ENCODE data around the gene ARMC6. TPM values are rescaled to one million over a fixed set of nuclear protein-coding genes. Genes with fewer than 3 reads are reported as not detected.

ARMC6 gene
- total RNA-seq, result 10 to 100 TPM; 16.2 to 25.8 (median 20.4) TPM

- intact Hi-C loops (cut with DNase I), result no loop called here
- H3K36me3 ChIP-seq, result peaks cover 9 to 32% (median 25%) of the 10 kb centered on the region in 4 donors
- TF ChIP-seq, protein P1, sequence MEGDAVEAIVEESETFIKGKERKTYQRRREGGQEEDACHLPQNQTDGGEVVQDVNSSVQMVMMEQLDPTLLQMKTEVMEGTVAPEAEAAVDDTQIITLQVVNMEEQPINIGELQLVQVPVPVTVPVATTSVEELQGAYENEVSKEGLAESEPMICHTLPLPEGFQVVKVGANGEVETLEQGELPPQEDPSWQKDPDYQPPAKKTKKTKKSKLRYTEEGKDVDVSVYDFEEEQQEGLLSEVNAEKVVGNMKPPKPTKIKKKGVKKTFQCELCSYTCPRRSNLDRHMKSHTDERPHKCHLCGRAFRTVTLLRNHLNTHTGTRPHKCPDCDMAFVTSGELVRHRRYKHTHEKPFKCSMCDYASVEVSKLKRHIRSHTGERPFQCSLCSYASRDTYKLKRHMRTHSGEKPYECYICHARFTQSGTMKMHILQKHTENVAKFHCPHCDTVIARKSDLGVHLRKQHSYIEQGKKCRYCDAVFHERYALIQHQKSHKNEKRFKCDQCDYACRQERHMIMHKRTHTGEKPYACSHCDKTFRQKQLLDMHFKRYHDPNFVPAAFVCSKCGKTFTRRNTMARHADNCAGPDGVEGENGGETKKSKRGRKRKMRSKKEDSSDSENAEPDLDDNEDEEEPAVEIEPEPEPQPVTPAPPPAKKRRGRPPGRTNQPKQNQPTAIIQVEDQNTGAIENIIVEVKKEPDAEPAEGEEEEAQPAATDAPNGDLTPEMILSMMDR (IDR thresholded peaks at IDR 0.05), result no peak
- peak; percentile 53 to 78 for TF ChIP-seq POLR2AphosphoS5 (IDR thresholded peaks at IDR 0.05)
- no peak for TF ChIP-seq EP300 (IDR thresholded peaks at IDR 0.05)
- no peak for TF ChIP-seq POLR2A (IDR thresholded peaks at IDR 0.05; ENCODE audit: low read depth)
- no peaks in the 10 kb centered on the region for H3K27me3 ChIP-seq
- H3K9me3 ChIP-seq, result no peaks in the 10 kb centered on the region
- under 1% methylated on average over 46 of the region's 94 CpGs for WGBS
- H3K4me1 ChIP-seq, result peaks cover 28 to 50% (median 40%) of the 10 kb centered on the region in 4 donors
- H3K27ac ChIP-seq (replicated peaks in 1 of 4), result peak within 1 kb of the TSS; percentile 93 to 100 (median 98)
- peak within 1 kb of the TSS; percentile 95 to 99 (median 96) for H3K4me3 ChIP-seq
- peak; percentile 96 for DNase-seq (ENCODE audit: extremely low spot score)
These were observed at the start of gene ARMC6, which contains the start of gene SUGP2 for GRCh38 chr19:19033426-19034203. Gene ARMC6 (plus strand): TSS chr19:19033603. CDS start chr19:19034210, 607 bp downstream. Gene SUGP2 (minus strand): TSS chr19:19033517. CDS start chr19:19031071, 2,446 bp downstream.

- intact Hi-C loops (cut with DNase I), result loop anchor here (10.0 kb wide), 1 partner anchor 49 kb away; no protein-coding TSS in a partner anchor
- no peak overlapping the region for H3K27ac ChIP-seq (replicated peaks in 1 of 4)
- peaks cover 0 to 52% (median 0%) of the 10 kb centered on the region in 4 donors for H3K27me3 ChIP-seq
- peaks cover 6 to 20% (median 10%) of the 10 kb centered on the region in 4 donors for H3K4me1 ChIP-seq
- H3K36me3 ChIP-seq, result no peaks in the 10 kb centered on the region
- 60% methylated on average over 1 of the region's 3 CpGs for WGBS
- no peaks in the 10 kb centered on the region for H3K9me3 ChIP-seq
- DNase-seq (ENCODE audit: extremely low spot score), result no peak
- TF ChIP-seq POLR2A (IDR thresholded peaks at IDR 0.05; ENCODE audit: low read depth), result no peak
- TF ChIP-seq EP300 (IDR thresholded peaks at IDR 0.05), result no peak
- TF ChIP-seq, protein P1 (IDR thresholded peaks at IDR 0.05), result no peak
- no peak for TF ChIP-seq POLR2AphosphoS5 (IDR thresholded peaks at IDR 0.05)
- H3K4me3 ChIP-seq, result no peak overlapping the region
These were observed 49.2 kb upstream of the ARMC6 start for GRCh38 chr19:18984251-18984650.

- intact Hi-C loops (cut with DNase I), result loop anchor here (10.0 kb wide), 1 partner anchor 50 kb away; no protein-coding TSS in a partner anchor
- Histone ChIP-seq H3K4me1 (peaks cover 6 to 20% (median 10%) of the 10 kb centered on the region in 4 donors), H3K27me3 (peaks cover 0 to 51% (median 0%) of the 10 kb centered on the region in 4 donors), H3K9me3 (no peaks in the 10 kb centered on the region), H3K4me3 (no peak overlapping the region), H3K27ac (replicated peaks in 1 of 4) (peak overlapping the region in 2 of 4 donors; percentile 20 to 41), H3K36me3 (peaks cover 0 to 4% (median 1%) of the 10 kb centered on the region in 4 donors)
- TF ChIP-seq POLR2AphosphoS5 (IDR thresholded peaks at IDR 0.05) (peak in 1 of 2 donors; percentile 12), EP300 (IDR thresholded peaks at IDR 0.05) (no peak)
- 45% methylated on average over 7 of the region's 7 CpGs for WGBS
- DNase-seq (ENCODE audit: extremely low spot score), result no peak
These were observed 48.1 kb upstream of the ARMC6 start for GRCh38 chr19:18985257-18985656.

- Histone ChIP-seq H3K9me3 (no peaks in the 10 kb centered on the region), H3K4me1 (peaks cover 6 to 20% (median 10%) of the 10 kb centered on the region in 4 donors), H3K36me3 (peaks cover 1 to 23% (median 21%) of the 10 kb centered on the region in 4 donors), H3K27me3 (peaks cover 0 to 47% (median 0%) of the 10 kb centered on the region in 4 donors), H3K27ac (replicated peaks in 1 of 4) (no peak overlapping the region), H3K4me3 (no peak overlapping the region)
- 63% methylated on average over 2 of the region's 4 CpGs for WGBS
- TF ChIP-seq POLR2AphosphoS5 (IDR thresholded peaks at IDR 0.05) (no peak), EP300 (IDR thresholded peaks at IDR 0.05) (no peak), POLR2A (IDR thresholded peaks at IDR 0.05; ENCODE audit: low read depth) (no peak)
- TF ChIP-seq, protein P1 (IDR thresholded peaks at IDR 0.05), result no peak
- intact Hi-C loops (cut with DNase I), result loop anchor here (10.0 kb wide), 1 partner anchor 53 kb away; no protein-coding TSS in a partner anchor
- DNase-seq (ENCODE audit: extremely low spot score), result no peak
These were observed 45.9 kb upstream of the ARMC6 start for GRCh38 chr19:18987456-18987855.

GRCh38 chr19:18989316-18989715 is 44.1 kb upstream of the ARMC6 start:
- Histone ChIP-seq H3K27ac (replicated peaks in 1 of 4) (no peak overlapping the region), H3K4me1 (peaks cover 6 to 20% (median 10%) of the 10 kb centered on the region in 4 donors), H3K9me3 (no peaks in the 10 kb centered on the region), H3K36me3 (peaks cover 20 to 41% (median 40%) of the 10 kb centered on the region in 4 donors), H3K27me3 (peaks cover 0 to 30% (median 0%) of the 10 kb centered on the region in 4 donors), H3K4me3 (no peak overlapping the region)
- DNase-seq (ENCODE audit: extremely low spot score), result no peak
- WGBS, result 79% methylated on average over 10 of the region's 10 CpGs
- TF ChIP-seq POLR2AphosphoS5 (IDR thresholded peaks at IDR 0.05), result no peak
- TF ChIP-seq, protein P1 (IDR thresholded peaks at IDR 0.05), result no peak
- no peak for TF ChIP-seq EP300 (IDR thresholded peaks at IDR 0.05)
- intact Hi-C loops (cut with DNase I), result loop anchor here (10.0 kb wide), 1 partner anchor 55 kb away; no protein-coding TSS in a partner anchor
